Fibroblast of skin of back (primary cell): ENCODE results near the gene PRKAG3.

ENCODE experiments used
- DNase-seq: peaks from one replicate; pipeline ENCODE4 v3.0.0-alpha.2; 2013

Gene PRKAG3

GRCh38 chr2:218837495-218837894, 5.9 kb upstream of the PRKAG3 start:
- no peak for DNase-seq

GRCh38 chr2:218834685-218835084, 3.1 kb upstream of the PRKAG3 start:
- no peak for DNase-seq

GRCh38 chr2:218833023-218833609, 1.5 kb upstream of the PRKAG3 start:
- no peak for DNase-seq

DNA sequence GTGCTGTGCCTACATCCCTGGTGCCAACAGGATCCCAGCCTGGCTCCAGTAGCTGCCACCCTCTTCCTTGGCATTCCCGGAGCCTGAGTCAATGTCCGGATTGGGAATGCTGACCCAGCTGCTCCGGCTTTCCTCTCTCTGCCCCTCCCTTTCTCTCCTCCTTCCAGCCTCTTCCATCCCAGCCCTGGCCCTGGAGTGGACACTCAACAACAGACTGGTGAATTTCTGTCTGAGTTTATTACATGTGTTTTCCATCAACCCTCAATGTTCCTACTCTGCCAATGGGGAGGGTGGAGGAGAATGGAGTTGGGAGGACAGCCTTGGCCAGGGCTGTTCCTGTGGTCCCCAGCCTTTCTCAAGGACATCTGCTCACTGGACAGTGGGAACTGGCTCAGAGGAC, 917 bp upstream of the PRKAG3 start:
- DNase-seq: peak; percentile 55

- DNase-seq: no peak
Measured at GRCh38 chr2:218832081-218832480, 478 bp upstream of the PRKAG3 start.

- no peak for DNase-seq
Measured at GRCh38 chr2:218830526-218831306, 887 bp downstream of the PRKAG3 start.

DNA sequence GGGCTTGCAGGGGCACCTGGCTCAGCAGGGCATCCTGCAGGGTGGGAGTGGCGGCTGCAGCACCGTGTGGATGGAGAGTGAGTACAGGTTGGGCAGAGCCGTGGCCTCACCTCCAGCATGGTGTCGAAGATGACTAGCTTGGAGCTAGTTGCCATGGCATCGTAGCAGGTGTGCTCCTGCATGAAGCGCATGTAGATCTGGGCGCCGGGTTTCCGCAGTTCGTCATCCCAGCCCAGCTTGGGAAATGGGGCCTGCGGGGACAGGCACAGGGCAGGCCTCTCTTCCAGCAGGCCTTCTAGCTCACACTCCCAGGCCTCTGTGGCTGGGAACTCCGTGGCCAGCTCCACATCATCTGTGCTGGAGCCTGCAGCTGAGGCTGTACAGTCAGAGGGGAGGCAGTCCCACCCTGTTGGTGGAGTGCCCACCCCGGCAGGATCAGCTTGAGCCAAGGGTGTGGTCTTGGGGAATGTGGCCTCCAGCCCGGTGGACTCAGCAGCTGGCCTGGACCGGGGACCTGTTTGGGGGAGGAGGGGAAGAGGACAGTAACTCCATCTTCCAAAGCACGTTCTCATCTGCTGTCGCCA, 1.6 kb downstream of the PRKAG3 start:
- no peak for DNase-seq

- DNase-seq: no peak
Measured at GRCh38 chr2:218828477-218828778, 3.2 kb downstream of the PRKAG3 start.

GRCh38 chr2:218827701-218828476, 3.7 kb downstream of the PRKAG3 start:
- no peak for DNase-seq

- DNase-seq: no peak
Measured at GRCh38 chr2:218826791-218827190, 4.8 kb downstream of the PRKAG3 start.

DNA sequence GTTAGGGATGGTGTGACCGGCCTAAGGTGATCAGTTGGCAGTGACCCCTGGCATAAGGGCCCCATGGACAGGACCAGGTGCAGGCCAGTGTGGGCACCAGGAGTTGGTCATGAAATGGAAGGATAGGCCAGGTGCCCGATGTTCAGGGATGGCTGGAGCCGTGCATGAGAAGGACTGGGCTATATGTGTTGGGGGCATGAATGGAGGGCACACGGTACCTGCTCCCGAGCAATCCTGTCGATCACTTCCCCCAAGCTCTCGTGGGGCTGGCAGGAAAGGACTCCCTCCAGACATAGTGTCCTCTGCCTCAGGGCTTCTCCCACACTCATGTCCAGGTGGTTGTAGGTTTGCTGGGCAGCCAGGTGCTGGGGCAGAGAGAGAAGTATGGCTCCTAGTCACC, 7.6 kb downstream of the PRKAG3 start:
- DNase-seq: no peak

- no peak for DNase-seq
Measured at GRCh38 chr2:218823196-218823855, 8.3 kb downstream of the PRKAG3 start.

DNA sequence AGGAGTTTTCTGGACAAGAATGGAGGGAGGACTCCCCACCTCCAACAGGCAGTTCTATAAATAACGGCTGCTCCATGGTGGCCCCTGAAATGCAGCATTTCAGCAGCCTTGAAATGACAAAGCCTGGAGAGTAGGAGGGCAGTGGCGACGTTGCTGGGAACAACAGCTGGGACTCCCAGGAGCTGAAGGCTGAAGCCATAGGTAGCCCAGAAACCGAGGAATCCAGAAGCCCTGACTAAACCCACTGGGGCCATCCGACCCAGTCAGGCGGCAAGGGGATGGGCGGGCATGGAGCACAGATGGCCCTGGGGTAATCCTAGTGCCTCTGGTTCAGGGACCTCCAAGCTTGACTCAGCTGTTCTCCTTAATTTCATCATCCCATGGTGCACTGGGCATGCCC, 9.0 kb downstream of the PRKAG3 start:
- no peak for DNase-seq

DNA sequence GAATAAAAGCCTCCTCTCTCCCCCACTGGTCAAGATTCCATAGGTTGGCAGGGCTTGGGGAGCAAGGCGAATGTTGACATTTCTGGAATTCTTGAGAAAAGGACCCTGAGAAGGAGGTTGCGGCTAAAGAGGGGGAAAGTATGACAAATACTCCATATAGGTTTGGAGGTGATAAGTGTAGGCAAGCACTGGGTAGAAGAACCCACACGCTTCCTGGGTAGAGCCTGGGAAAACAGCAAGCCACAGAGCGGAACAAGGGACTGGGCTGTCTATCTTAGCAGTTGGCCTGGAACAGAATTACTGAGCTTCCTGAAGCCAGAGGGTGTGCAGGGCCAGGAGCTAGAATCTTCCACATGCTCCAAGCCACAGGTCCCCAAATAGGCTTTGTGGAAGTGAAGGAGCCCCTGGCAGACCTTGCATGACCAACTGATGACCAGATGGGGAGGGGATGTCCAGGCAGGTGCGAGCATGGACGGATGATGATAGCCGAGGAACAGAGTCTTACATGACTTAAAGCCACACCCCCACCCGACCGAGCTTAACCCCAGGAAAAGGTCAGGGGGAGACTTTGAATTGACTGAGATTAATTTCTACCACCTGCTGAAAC, 9.9 kb downstream of the PRKAG3 start:
- DNase-seq: no peak

DNA sequence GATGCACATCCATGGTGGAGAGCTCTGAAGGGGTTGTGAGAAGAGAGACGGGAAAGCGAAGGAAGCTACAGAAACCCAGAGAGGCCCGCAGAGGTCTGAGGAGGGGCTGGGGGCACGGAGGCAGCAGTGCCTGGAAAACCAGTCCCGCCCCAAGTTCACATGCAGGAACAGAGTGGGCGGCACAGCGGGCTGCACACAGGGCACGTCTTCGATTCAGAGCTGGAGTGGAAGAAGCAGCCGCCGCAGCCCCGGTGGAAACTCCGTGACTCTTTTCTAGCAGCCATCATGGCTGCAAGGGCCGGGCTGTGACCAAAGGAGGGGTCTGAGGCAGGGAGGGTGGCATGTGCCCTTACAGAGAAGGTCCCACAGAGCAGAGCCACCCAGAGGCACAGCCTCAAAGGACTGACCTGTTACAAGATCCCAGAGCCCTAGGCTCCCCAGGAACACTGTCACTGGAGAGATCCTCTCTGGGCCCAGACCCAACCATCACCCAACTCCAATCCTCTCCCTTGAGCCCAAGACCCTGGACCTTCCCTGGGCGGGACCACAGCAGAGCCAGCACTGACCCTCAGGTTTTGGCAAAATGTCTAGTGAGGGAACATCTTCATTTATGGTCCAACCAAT, 10.7 kb downstream of the PRKAG3 start:
- DNase-seq: no peak

DNA sequence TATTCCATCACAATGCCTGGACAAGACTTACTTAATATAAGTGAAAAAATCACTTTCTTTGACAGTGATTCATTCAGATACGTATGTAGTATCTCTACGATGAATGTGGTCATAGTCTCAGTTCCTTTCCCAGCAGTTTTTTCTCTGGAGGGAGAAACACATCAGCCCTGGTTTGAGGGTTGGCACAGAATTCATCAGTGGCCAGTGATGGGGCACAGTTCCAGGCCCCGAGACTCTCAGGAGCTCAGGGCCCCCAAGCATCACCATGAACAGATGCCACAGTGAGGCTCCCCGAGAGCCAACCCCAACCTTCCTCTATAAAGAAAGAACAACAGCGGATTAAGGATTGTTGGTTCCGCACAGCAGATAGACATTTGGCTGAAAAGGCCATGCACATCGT, 12.5 kb downstream of the PRKAG3 start:
- DNase-seq: no peak

- no peak for DNase-seq
Measured at GRCh38 chr2:218816561-218817011, 15.0 kb downstream of the PRKAG3 start.

DNA sequence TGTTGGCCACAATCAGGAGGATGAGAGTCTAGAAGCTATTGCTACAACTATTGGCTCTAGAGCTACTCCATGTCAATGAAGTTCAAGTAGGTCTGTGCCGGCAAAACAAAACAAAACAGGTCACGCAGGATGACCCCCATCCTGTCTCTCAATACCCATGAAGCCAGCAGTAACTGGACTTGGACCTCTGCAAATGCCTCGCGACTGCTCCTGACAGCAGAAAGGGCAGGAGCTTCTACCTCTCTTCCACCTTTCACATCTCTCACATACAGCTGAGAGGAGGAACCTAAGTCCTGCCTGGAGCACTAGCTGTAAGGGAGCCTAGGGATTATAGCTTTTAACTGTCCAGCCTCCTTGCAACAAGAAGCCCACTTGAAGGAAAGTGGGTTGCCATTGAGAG, 16.0 kb downstream of the PRKAG3 start:
- DNase-seq: no peak

- no peak for DNase-seq
Measured at GRCh38 chr2:218815244-218815637, 16.4 kb downstream of the PRKAG3 start.

DNA sequence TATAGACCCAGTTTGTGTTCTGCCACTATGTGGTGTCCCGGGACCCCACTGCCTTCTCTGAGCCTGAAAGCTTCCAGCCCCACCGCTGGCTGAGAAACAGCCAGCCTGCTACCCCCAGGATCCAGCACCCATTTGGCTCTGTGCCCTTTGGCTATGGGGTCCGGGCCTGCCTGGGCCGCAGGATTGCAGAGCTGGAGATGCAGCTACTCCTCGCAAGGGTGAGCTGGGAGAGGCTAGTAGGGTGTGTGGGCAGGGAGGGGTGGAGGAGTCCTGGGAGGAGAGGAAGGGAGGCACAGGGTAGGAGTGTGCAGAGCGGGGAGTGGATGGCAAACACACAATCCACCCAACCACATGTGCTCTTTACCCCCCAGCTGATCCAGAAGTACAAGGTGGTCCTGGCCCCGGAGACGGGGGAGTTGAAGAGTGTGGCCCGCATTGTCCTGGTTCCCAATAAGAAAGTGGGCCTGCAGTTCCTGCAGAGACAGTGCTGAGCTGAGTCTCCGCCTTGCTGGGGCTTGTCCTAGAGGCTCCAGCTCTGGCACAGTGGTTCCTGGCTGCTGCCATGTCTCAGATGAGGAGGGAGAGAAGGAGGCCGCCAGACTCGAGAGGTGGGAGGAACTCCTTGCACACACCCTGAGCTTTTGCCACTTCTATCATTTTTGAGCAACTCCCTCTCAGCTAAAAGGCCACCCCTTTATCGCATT, 16.9 kb downstream of the PRKAG3 start:
- no peak for DNase-seq

DNA sequence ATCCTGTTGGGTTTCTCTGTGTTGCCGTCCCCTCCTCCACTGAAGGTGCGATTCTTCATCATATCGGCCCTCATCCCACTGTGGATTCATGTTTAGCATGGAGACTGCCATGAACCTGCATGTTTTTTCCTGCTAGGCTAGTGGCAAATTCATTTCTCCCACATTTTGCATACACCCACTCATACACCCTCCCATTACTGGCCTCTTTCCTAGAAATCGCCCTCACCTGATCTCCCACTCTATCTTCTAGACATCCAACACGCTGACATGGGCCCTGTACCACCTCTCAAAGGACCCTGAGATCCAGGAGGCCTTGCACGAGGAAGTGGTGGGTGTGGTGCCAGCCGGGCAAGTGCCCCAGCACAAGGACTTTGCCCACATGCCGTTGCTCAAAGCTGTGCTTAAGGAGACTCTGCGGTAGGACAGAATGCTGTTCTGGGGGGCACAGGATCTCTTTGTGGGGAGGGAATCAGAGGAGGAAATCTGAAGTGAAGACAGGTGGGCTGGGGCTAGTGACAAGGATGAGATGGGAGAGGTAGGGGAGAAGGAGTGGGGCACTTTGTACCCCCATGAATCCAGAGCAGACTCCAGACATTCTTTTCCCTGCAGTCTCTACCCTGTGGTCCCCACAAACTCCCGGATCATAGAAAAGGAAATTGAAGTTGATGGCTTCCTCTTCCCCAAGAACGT, 17.7 kb downstream of the PRKAG3 start:
- DNase-seq: no peak
